ENCODE measurements around the gene FILIP1L.

Gene FILIP1L

GRCh38 chr3:99920481-99921376 lies 193.6 kb downstream of the FILIP1L start:
- DNase-seq (ENCODE audit: low spot score): no peak
- in situ Hi-C loops (cut with MboI; ENCODE audit: low sequenced_read_pairs, unreplicated experiment): no loop called here
- no peak for TF ChIP-seq CTCF (IDR thresholded peaks at IDR 0.05; ENCODE audit: borderline replicate concordance, control extremely low read depth, extremely low read depth, insufficient read depth, missing control alignments)

- no peak for TF ChIP-seq CTCF (IDR thresholded peaks at IDR 0.05; ENCODE audit: borderline replicate concordance, control extremely low read depth, extremely low read depth, insufficient read depth, missing control alignments)
- DNase-seq (ENCODE audit: low spot score): no peak
- in situ Hi-C loops (cut with MboI; ENCODE audit: low sequenced_read_pairs, unreplicated experiment): no loop called here
Observed at GRCh38 chr3:99919694-99920093, 194.6 kb downstream of the FILIP1L start.

GRCh38 chr3:99918715-99919114 lies 195.6 kb downstream of the FILIP1L start:
- no peak for TF ChIP-seq CTCF (IDR thresholded peaks at IDR 0.05; ENCODE audit: borderline replicate concordance, control extremely low read depth, extremely low read depth, insufficient read depth, missing control alignments)
- no peak for DNase-seq (ENCODE audit: low spot score)
- in situ Hi-C loops (cut with MboI; ENCODE audit: low sequenced_read_pairs, unreplicated experiment): no loop called here

- DNase-seq (ENCODE audit: low spot score): no peak
- in situ Hi-C loops (cut with MboI; ENCODE audit: low sequenced_read_pairs, unreplicated experiment): no loop called here
- no peak for TF ChIP-seq CTCF (IDR thresholded peaks at IDR 0.05; ENCODE audit: borderline replicate concordance, control extremely low read depth, extremely low read depth, insufficient read depth, missing control alignments)
Observed at GRCh38 chr3:99915906-99916432, 198.3 kb downstream of the FILIP1L start.

GRCh38 chr3:99911433-99911832 lies 202.9 kb downstream of the FILIP1L start:
- DNase-seq (ENCODE audit: low spot score): no peak
- in situ Hi-C loops (cut with MboI; ENCODE audit: low sequenced_read_pairs, unreplicated experiment): no loop called here
- TF ChIP-seq CTCF (IDR thresholded peaks at IDR 0.05; ENCODE audit: borderline replicate concordance, control extremely low read depth, extremely low read depth, insufficient read depth, missing control alignments): no peak

- in situ Hi-C loops (cut with MboI; ENCODE audit: low sequenced_read_pairs, unreplicated experiment): no loop called here
- TF ChIP-seq CTCF (IDR thresholded peaks at IDR 0.05; ENCODE audit: borderline replicate concordance, control extremely low read depth, extremely low read depth, insufficient read depth, missing control alignments): no peak
- DNase-seq (ENCODE audit: low spot score): no peak
Observed at GRCh38 chr3:99910752-99911290, 203.5 kb downstream of the FILIP1L start.
